Activated T-helper 2 cell treated with anti-CD3 and anti-CD28 coated beads, Interferon-gamma antibody, Interleukin-2, Interleukin-4, amounts not matched to agents 10 μg/mL and 5 μg/mL and 100 μg/mL, durations not matched to agents 14 hours and 24 hours and 36 hours (primary cell): ENCODE results near the gene ASIC2. TPM values are rescaled to one million over a fixed set of nuclear protein-coding genes. Genes with fewer than 3 reads are reported as not detected.
"Not testable (repeated sequence)": the region's sequence is repeated elsewhere in the genome, so short reads cannot be mapped to it uniquely, and the experiment has no call there.

Source experiments
- DNase-seq: peaks from one replicate; pipeline ENCODE4 v3.0.0; 2021; ENCODE audit warnings: low spot score
- H3K27ac Mint-ChIP-seq: one replicate; pipeline ENCODE4 v1.8.0; 2021; ENCODE audit warnings: mixed read lengths
- H3K27me3 Mint-ChIP-seq: one replicate; pipeline ENCODE4 v1.8.0; 2021; ENCODE audit warnings: low read depth, mixed read lengths
- H3K36me3 Mint-ChIP-seq: one replicate; pipeline ENCODE4 v1.8.0; 2021; ENCODE audit warnings: low read depth, mixed read lengths
- H3K4me1 Mint-ChIP-seq: one replicate; pipeline ENCODE4 v1.8.0; 2021; ENCODE audit warnings: low read depth, mixed read lengths
- H3K4me3 Mint-ChIP-seq: one replicate; pipeline ENCODE4 v1.8.0; 2021; ENCODE audit warnings: low read depth, mild to moderate bottlenecking, moderate library complexity, mixed read lengths
- H3K9me3 Mint-ChIP-seq: one replicate; pipeline ENCODE4 v1.8.0; 2021; ENCODE audit warnings: mixed read lengths
- intact Hi-C: fragments of 100-400 bp; cut with micrococcal nuclease; formaldehyde crosslinking; loops from one replicate; pipeline ENCODE4 v1.15.1; 2023
- total RNA-seq: library from RNA; stranded (reverse); gene quantifications from 2 replicates; pipeline ENCODE4 v1.2.3, GENCODE V29; 2022

Gene ASIC2
- total RNA-seq, 1 donor from 2014 or later = not detected

DNA sequence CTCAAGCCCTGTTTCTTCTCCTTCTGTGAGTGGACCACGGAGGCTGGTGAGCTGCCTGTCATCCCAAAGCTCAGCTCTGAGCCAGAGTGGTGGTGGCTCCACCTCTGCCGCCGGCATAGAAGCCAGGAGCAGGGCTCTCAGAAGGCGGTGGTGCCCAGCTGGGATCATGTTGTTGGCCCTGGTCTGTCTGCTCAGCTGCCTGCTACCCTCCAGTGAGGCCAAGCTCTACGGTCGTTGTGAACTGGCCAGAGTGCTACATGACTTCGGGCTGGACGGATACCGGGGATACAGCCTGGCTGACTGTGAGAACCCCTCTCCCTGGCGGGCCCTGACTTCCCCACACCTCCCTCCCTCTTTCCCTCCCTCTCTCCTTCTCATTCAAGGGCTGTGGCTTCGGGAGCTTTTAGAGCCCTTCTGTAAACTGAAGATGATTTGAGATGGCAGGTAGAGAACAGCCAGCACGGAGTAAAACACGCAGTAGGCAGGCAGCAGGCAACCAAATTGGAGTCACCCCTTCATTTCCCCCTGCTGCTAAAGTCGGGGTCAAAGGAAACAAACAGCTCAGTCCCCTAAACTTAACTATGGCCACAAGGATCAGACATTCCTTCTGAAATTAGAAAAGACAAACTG is 297.6 kb downstream of the ASIC2 start:
- no peak overlapping the region for H3K4me3 Mint-ChIP-seq
- no peak for DNase-seq
- H3K27me3 Mint-ChIP-seq = peaks cover 17% of the 10 kb centered on the region
- intact Hi-C loops = loop anchor here (5.0 kb wide), 2 partner anchors 33 to 213 kb away; no protein-coding TSS in a partner anchor
- H3K9me3 Mint-ChIP-seq = no peaks in the 10 kb centered on the region
- H3K36me3 Mint-ChIP-seq = no peaks in the 10 kb centered on the region
- H3K4me1 Mint-ChIP-seq = peaks cover 12% of the 10 kb centered on the region
- no peak overlapping the region for H3K27ac Mint-ChIP-seq

DNA sequence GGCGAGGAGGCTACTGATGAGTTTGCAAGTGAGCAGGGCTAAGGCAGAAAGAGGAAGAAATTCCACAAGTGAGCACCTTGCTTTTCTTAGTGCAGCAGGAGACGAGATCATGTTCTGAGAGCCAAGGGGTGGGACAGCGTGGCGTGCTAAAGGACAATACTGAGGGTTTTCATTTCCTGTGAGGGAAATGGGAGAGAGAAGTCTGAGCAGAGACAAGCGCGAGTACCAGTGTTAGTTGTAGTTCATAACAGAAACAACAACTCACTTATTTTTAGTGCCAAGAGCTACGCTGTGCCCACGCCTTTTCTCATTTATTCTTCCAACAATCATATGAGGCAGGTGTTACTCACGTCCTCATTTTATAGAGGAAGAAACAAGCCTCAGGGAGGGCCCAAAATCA is 299.1 kb downstream of the ASIC2 start:
- no peak for DNase-seq
- Mint-ChIP-seq H3K9me3 (peaks cover 4% of the 10 kb centered on the region), H3K4me1 (peaks cover 12% of the 10 kb centered on the region), H3K36me3 (peaks cover 3% of the 10 kb centered on the region), H3K4me3 (no peak overlapping the region), H3K27me3 (peaks cover 8% of the 10 kb centered on the region), H3K27ac (no peak overlapping the region)
- intact Hi-C loops = no loop called here

DNA sequence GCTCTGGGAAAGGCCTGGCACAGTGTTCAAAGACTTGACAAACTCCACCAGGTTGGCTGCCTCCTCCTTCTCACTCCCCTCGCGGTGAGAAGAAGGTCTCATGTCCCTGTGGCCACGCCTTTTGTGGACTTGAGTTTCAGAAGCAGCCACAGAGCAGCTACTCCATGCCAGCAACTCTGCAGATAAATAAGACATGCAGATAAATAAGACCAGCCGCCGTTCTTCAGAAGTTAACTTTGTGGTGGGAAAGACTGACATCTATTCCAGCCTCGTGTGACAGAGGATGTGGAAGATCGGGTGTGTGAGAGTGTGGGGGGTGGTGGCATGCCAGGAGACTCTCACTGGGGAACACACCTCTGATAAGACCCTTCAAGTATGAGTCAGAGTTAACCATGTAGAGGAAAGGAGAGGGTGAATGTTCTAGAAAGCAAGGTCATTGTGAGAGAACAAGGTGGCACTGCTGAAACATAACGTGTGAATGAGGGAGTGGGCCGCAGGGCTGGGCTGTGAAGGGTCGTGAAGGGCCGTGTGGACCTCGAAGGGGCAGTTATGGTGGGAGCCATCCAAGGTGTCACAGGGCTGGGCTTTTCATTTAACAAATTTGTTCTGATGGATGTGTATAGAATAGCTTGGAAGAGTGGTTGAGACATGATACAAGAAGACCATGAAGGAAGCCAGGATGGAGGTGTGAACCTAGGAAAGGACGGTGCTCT is 300.6 kb downstream of the ASIC2 start:
- no peak for DNase-seq
- Mint-ChIP-seq H3K36me3 (peaks cover 11% of the 10 kb centered on the region), H3K9me3 (peaks cover 19% of the 10 kb centered on the region), H3K27me3 (no peaks in the 10 kb centered on the region), H3K27ac (no peak overlapping the region), H3K4me3 (no peak overlapping the region), H3K4me1 (peaks cover 6% of the 10 kb centered on the region)
- intact Hi-C loops = no loop called here

DNA sequence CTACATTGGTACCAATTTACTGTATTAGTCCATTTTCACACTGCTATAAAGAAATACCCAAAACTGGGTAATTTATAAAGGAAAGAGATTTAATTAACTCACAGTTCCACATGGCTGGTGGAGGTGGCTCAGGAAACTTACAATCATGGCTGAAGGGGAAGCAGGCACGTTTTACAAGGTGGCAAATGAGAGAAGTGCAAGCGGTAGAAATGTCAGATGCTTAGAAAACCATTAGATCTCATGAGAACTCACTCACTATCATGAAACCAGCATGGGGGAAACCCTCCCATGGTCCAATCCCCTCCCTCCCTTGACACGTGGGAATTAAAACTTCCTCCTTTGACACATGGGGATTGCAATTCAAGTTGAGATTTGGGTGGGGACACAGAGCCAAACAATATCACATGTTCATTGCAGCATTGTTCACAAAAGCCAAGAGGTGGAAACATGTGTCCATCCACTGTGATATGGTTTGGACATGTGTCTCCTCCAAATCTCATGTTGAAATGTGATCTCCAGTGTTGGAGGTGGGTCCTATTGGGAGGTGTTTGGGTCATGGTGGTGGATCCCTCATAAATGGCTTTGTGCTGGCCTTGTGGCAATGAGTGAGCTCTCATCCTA is 304.5 kb downstream of the ASIC2 start:
- peaks cover 3% of the 10 kb centered on the region for H3K4me1 Mint-ChIP-seq
- peaks cover 11% of the 10 kb centered on the region for H3K36me3 Mint-ChIP-seq
- no peak for DNase-seq
- intact Hi-C loops = no loop called here
- H3K27me3 Mint-ChIP-seq = peaks cover 3% of the 10 kb centered on the region
- no peak overlapping the region for H3K27ac Mint-ChIP-seq
- peaks cover 28% of the 10 kb centered on the region for H3K9me3 Mint-ChIP-seq
- no peak overlapping the region for H3K4me3 Mint-ChIP-seq

DNA sequence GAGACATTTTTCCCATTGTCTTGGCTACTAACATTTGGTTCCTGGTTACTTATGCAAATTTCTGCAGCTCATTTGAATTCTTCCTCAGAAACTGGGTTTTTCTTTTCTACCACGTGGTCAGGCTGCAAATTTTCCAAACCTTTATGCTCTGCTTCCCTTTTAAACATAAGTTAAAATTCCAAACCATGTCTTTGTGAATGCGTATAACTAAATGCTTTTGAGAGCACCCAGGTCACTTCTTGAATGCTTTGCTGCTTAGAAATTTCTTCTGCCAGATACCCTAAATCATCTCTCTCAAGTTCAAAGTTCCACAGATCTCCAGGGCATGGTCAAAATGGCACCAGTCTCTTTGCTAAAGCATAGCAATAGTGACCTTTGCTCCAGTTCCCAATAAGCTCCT is 305.2 kb downstream of the ASIC2 start:
- Mint-ChIP-seq H3K36me3 (peaks cover 11% of the 10 kb centered on the region), H3K9me3 (peaks cover 31% of the 10 kb centered on the region)
- H3K4me1 Mint-ChIP-seq, H3K27ac Mint-ChIP-seq, intact Hi-C loops, H3K4me3 Mint-ChIP-seq, DNase-seq, H3K27me3 Mint-ChIP-seq: not testable (repeated sequence)

GRCh38 chr17:32987453-32987805 is 305.7 kb downstream of the ASIC2 start:
- H3K4me3 Mint-ChIP-seq, H3K4me1 Mint-ChIP-seq, H3K27me3 Mint-ChIP-seq, DNase-seq, H3K27ac Mint-ChIP-seq, intact Hi-C loops: not testable (repeated sequence)
- Mint-ChIP-seq H3K36me3 (peaks cover 11% of the 10 kb centered on the region), H3K9me3 (peaks cover 35% of the 10 kb centered on the region)

GRCh38 chr17:32985050-32985756 is 307.9 kb downstream of the ASIC2 start:
- Mint-ChIP-seq H3K36me3 (peaks cover 11% of the 10 kb centered on the region), H3K27ac (no peak overlapping the region), H3K9me3 (peaks cover 45% of the 10 kb centered on the region), H3K4me3 (no peak overlapping the region), H3K4me1 (no peaks in the 10 kb centered on the region), H3K27me3 (peaks cover 5% of the 10 kb centered on the region)
- DNase-seq = no peak
- intact Hi-C loops = no loop called here

DNA sequence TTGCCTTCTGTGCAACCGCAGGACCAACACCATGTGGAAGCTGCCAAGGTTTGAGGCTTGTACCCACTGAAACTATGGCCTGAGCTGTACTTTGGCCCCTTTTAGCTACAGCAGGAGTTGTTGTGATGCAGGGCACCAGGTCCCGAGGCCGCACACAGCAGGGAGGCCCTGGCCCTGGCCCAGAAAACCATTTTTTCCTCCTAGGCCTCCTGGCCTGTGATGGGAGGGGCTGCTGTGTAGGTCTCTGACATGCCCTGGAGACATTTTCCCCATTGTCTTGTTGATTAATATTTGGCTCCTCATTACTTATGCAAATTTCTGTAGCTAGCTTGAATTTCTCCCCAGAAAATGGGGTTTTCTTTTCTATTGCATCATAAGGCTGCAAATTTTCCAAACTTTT is 311.5 kb downstream of the ASIC2 start:
- peaks cover 27% of the 10 kb centered on the region for H3K9me3 Mint-ChIP-seq
- H3K4me3 Mint-ChIP-seq, H3K27ac Mint-ChIP-seq, H3K36me3 Mint-ChIP-seq, intact Hi-C loops, DNase-seq, H3K4me1 Mint-ChIP-seq, H3K27me3 Mint-ChIP-seq: not testable (repeated sequence)

GRCh38 chr17:32980230-32980629 is 312.9 kb downstream of the ASIC2 start:
- H3K36me3 Mint-ChIP-seq = no peaks in the 10 kb centered on the region
- peaks cover 27% of the 10 kb centered on the region for H3K9me3 Mint-ChIP-seq
- H3K4me1 Mint-ChIP-seq = peaks cover 8% of the 10 kb centered on the region
- DNase-seq = no peak
- intact Hi-C loops = no loop called here
- H3K27ac Mint-ChIP-seq = no peak overlapping the region
- no peak overlapping the region for H3K4me3 Mint-ChIP-seq
- H3K27me3 Mint-ChIP-seq = peaks cover 9% of the 10 kb centered on the region

- peaks cover 14% of the 10 kb centered on the region for H3K4me1 Mint-ChIP-seq
- no peak for DNase-seq
- H3K9me3 Mint-ChIP-seq = peaks cover 9% of the 10 kb centered on the region
- intact Hi-C loops = no loop called here
- H3K4me3 Mint-ChIP-seq = no peak overlapping the region
- no peaks in the 10 kb centered on the region for H3K36me3 Mint-ChIP-seq
- no peak overlapping the region for H3K27ac Mint-ChIP-seq
- peaks cover 8% of the 10 kb centered on the region for H3K27me3 Mint-ChIP-seq
Measured at GRCh38 chr17:32976605-32977004, 316.5 kb downstream of the ASIC2 start.

- no peaks in the 10 kb centered on the region for H3K36me3 Mint-ChIP-seq
- no peak overlapping the region for H3K4me3 Mint-ChIP-seq
- H3K9me3 Mint-ChIP-seq = peaks cover 9% of the 10 kb centered on the region
- intact Hi-C loops = no loop called here
- no peak overlapping the region for H3K27ac Mint-ChIP-seq
- peaks cover 8% of the 10 kb centered on the region for H3K27me3 Mint-ChIP-seq
- peaks cover 19% of the 10 kb centered on the region for H3K4me1 Mint-ChIP-seq
- no peak for DNase-seq
Measured at GRCh38 chr17:32976131-32976530, 317.0 kb downstream of the ASIC2 start.

- peak overlapping the region; percentile 1 for H3K27ac Mint-ChIP-seq
- peak; percentile 40 for DNase-seq
Measured at GRCh38 chr17:32971171-32971570, 321.9 kb downstream of the ASIC2 start.

More at GRCh38 chr17:32971171-32971570, 321.9 kb downstream of the ASIC2 start:
- Mint-ChIP-seq H3K4me3 (peak overlapping the region; percentile 18), H3K9me3 (peaks cover 4% of the 10 kb centered on the region), H3K36me3 (peaks cover 4% of the 10 kb centered on the region), H3K4me1 (peaks cover 24% of the 10 kb centered on the region), H3K27me3 (peaks cover 9% of the 10 kb centered on the region)
- intact Hi-C loops = loop anchor here (5.0 kb wide), 1 partner anchor 94 kb away; the partner anchor contains the start of gene MYO1D
